Fibroblast of lung (primary cell): ENCODE data around the gene BLOC1S6. TPM values are rescaled to one million over a fixed set of nuclear protein-coding genes. Genes with fewer than 3 reads are reported as not detected.
A peak's percentile ranks its signal among the peaks of the same experiment; 100 is the strongest.

Experiments used
- DNase-seq, 2 donors: peaks; one replicate each; pipeline versions ENCODE4 v3.0.0 to v3.0.0-alpha.2; 2010; ENCODE audit warnings: low read depth in 2 of 2
- H2AFZ ChIP-seq: 2 replicates; pipeline ENCODE4 v1.5.1; 2012; ENCODE audit warnings: low read length, control low read depth, inconsistent platforms
- H3K27ac ChIP-seq: 2 replicates; pipeline ENCODE4 v1.5.1; 2011; ENCODE audit warnings: low read length, control low read depth; ENCODE audit not compliant: insufficient read depth
- H3K27me3 ChIP-seq: 2 replicates; pipeline ENCODE4 v1.5.1; 2011; ENCODE audit warnings: mild to moderate bottlenecking, low read length; ENCODE audit not compliant: control insufficient read depth, insufficient read depth
- H3K36me3 ChIP-seq: 2 replicates; pipeline ENCODE4 v1.5.1; 2011; ENCODE audit warnings: low read length; ENCODE audit not compliant: control insufficient read depth, insufficient read depth
- H3K4me1 ChIP-seq: 2 replicates; pipeline ENCODE4 v1.5.1; 2011; ENCODE audit warnings: low read length; ENCODE audit not compliant: control insufficient read depth, insufficient read depth; ENCODE audit errors: extremely low read depth
- H3K4me2 ChIP-seq: 2 replicates; pipeline ENCODE4 v1.5.1; 2011; ENCODE audit warnings: low read length, control low read depth; ENCODE audit not compliant: insufficient read depth; ENCODE audit errors: extremely low read depth
- H3K4me3 ChIP-seq, 4 experiments: fragments of 200-600 bp in 1 of 4; sonication (generic) in 1 of 4; replicated peaks in 1 of 4; 2 replicates each; pipeline ENCODE4 v1.5.1; 2011 to 2016; ENCODE audit warnings: low read length in 4 of 4, low read depth in 3 of 4, mild to moderate bottlenecking in 3 of 4, control low read depth in 2 of 4, inconsistent platforms in 1 of 4, mixed read lengths in 1 of 4; ENCODE audit not compliant: insufficient read depth in 1 of 4; ENCODE audit errors: control extremely low read depth in 1 of 4
- H3K79me2 ChIP-seq: 2 replicates; pipeline ENCODE4 v1.5.1; 2012; ENCODE audit warnings: mild to moderate bottlenecking, low read length, inconsistent platforms; ENCODE audit not compliant: control insufficient read depth, insufficient read depth
- H3K9ac ChIP-seq: 2 replicates; pipeline ENCODE4 v1.5.1; 2011; ENCODE audit warnings: mild to moderate bottlenecking, low read length, control low read depth; ENCODE audit not compliant: insufficient read depth
- H3K9me3 ChIP-seq: 2 replicates; pipeline ENCODE4 v1.5.1; 2012; ENCODE audit warnings: low read depth, low read length; ENCODE audit not compliant: control insufficient read depth, insufficient read depth
- H4K20me1 ChIP-seq: 2 replicates; pipeline ENCODE4 v1.5.1; 2011; ENCODE audit warnings: low read length; ENCODE audit not compliant: control insufficient read depth, insufficient read depth; ENCODE audit errors: extremely low read depth
- EZH2 ChIP-seq: IDR thresholded peaks from 2 replicates; pipeline ENCODE4 v1.5.1; 2012; ENCODE audit warnings: low read length, control low read depth, mild to moderate bottlenecking; ENCODE audit errors: missing control alignments
- polyA plus RNA-seq, 2 donors: library from polyadenylated mRNA; depleted of rRNA in 1 of 2; stranded (reverse) in 1 of 2; unstranded in 1 of 2; fragments of >200 nt; gene quantifications; 2 replicates each; pipeline ENCODE4 v1.2.1, GENCODE V29; 2011 to 2012; ENCODE audit warnings: missing spikeins in 1 of 2
- total RNA-seq: library from RNA; depleted of rRNA; stranded (reverse); fragments of >200 nt; gene quantifications from 2 replicates; pipeline ENCODE4 v1.2.1, GENCODE V29; 2014
- TF ChIP-seq, protein P1 (sequence below), 2 donors: IDR thresholded peaks in 1 of 2; conservative IDR thresholded peaks in 1 of 2; 1 replicate in 1 of 2; 2 replicates in 1 of 2; pipeline ENCODE4 v1.5.1; 2011 to 2012; ENCODE audit warnings: low read length in 2 of 2, control low read depth in 1 of 2, inconsistent platforms in 1 of 2, low read depth in 1 of 2, mild to moderate bottlenecking in 1 of 2

The BLOC1S6 gene
- total and polyA plus RNA-seq, 2 donors (not counting 1 experiment from before 2014, with no cell fraction given) = 38.3 to 84.6 TPM

GRCh38 chr15:45548753-45549520 lies 38.2 kb upstream of the BLOC1S6 start:
- no peaks in the 10 kb centered on the region for H3K36me3 ChIP-seq
- no peaks in the 10 kb centered on the region for H3K79me2 ChIP-seq
- H3K27me3 ChIP-seq = no peaks in the 10 kb centered on the region
- H3K4me2 ChIP-seq = no peak overlapping the region
- no peaks in the 10 kb centered on the region for H3K9me3 ChIP-seq
- no peak overlapping the region for H3K4me3 ChIP-seq
- no peaks in the 10 kb centered on the region for H4K20me1 ChIP-seq
- H2AFZ ChIP-seq = no peak overlapping the region
- DNase-seq = no peak
- H3K4me1 ChIP-seq = no peaks in the 10 kb centered on the region
- H3K27ac ChIP-seq = no peak overlapping the region
- H3K9ac ChIP-seq = no peak overlapping the region
- TF ChIP-seq, protein P1, sequence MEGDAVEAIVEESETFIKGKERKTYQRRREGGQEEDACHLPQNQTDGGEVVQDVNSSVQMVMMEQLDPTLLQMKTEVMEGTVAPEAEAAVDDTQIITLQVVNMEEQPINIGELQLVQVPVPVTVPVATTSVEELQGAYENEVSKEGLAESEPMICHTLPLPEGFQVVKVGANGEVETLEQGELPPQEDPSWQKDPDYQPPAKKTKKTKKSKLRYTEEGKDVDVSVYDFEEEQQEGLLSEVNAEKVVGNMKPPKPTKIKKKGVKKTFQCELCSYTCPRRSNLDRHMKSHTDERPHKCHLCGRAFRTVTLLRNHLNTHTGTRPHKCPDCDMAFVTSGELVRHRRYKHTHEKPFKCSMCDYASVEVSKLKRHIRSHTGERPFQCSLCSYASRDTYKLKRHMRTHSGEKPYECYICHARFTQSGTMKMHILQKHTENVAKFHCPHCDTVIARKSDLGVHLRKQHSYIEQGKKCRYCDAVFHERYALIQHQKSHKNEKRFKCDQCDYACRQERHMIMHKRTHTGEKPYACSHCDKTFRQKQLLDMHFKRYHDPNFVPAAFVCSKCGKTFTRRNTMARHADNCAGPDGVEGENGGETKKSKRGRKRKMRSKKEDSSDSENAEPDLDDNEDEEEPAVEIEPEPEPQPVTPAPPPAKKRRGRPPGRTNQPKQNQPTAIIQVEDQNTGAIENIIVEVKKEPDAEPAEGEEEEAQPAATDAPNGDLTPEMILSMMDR (conservative IDR thresholded peaks at IDR 0.05 in 1 of 2, IDR thresholded peaks at IDR 0.05 in 1 of 2; ENCODE audit: low read depth in 1 of 2, low read length in 2 of 2) = no peak
- TF ChIP-seq EZH2 = no peak

GRCh38 chr15:45549541-45550220 lies 37.5 kb upstream of the BLOC1S6 start:
- Histone ChIP-seq H2AFZ (no peak overlapping the region), H3K36me3 (no peaks in the 10 kb centered on the region), H3K4me2 (no peak overlapping the region), H3K27me3 (no peaks in the 10 kb centered on the region), H3K4me3 (no peak overlapping the region), H3K9me3 (no peaks in the 10 kb centered on the region), H4K20me1 (no peaks in the 10 kb centered on the region), H3K79me2 (no peaks in the 10 kb centered on the region), H3K4me1 (no peaks in the 10 kb centered on the region), H3K27ac (no peak overlapping the region), H3K9ac (no peak overlapping the region)
- DNase-seq = peak; percentile 39 to 56
- no peak for TF ChIP-seq EZH2
- TF ChIP-seq, protein P1 (conservative IDR thresholded peaks at IDR 0.05 in 1 of 2, IDR thresholded peaks at IDR 0.05 in 1 of 2; ENCODE audit: low read depth in 1 of 2, low read length in 2 of 2) = no peak

- Histone ChIP-seq H3K4me2 (no peak overlapping the region), H2AFZ (no peak overlapping the region)
These were observed 36.7 kb upstream of the BLOC1S6 start for GRCh38 chr15:45550436-45550835.

More at GRCh38 chr15:45550436-45550835, 36.7 kb upstream of the BLOC1S6 start:
- Histone ChIP-seq H3K36me3 (no peaks in the 10 kb centered on the region), H4K20me1 (no peaks in the 10 kb centered on the region), H3K9me3 (no peaks in the 10 kb centered on the region), H3K79me2 (no peaks in the 10 kb centered on the region), H3K27me3 (no peaks in the 10 kb centered on the region), H3K4me1 (no peaks in the 10 kb centered on the region), H3K9ac (no peak overlapping the region), H3K27ac (no peak overlapping the region), H3K4me3 (no peak overlapping the region)
- DNase-seq = peak; percentile 27 to 29
- TF ChIP-seq, protein P1 (conservative IDR thresholded peaks at IDR 0.05 in 1 of 2, IDR thresholded peaks at IDR 0.05 in 1 of 2; ENCODE audit: low read depth in 1 of 2, low read length in 2 of 2) = no peak
- TF ChIP-seq EZH2 = no peak
